T-helper 2 cell (primary cell): ENCODE results near the gene NPFF.

Source experiments
- DNase-seq, 5 experiments: peaks; one replicate each; pipeline versions ENCODE4 v3.0.0 to v3.0.0-alpha.2; 2012 to 2022

Gene NPFF

DNA sequence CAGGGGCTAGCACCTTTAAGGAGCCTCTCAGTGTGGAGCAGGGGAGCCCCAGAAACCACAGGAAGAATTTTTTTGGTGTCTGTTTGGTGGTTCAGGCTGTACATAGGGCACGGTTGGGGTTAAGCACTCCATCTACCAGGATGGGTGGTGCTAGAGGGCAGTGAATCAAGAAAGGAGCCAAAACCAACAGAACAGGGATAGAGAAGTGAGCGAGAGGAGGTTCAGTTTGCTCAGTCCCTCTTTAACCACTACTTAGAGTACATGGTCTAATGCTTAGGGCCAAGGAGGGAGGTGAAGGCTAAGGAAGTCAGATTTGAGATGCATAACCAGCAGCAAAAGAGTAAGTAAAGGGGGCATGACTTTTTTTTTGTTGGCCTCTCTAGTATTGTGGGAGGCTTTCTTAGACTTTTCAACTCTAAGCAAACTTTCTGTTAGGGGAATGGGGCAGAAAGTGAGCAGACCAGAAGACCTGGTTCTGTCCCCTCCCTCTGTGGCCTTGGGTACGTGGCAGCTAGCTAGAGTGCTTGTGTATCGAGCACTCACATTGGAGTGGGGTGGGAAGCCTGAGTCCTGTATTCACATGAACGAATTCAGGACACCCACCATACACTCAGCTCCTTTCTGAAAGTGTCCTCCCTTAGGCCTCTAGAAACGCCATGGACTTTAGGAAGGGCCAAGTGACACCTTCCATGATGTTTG is 6.6 kb upstream of the NPFF start:
- no peak for DNase-seq

DNA sequence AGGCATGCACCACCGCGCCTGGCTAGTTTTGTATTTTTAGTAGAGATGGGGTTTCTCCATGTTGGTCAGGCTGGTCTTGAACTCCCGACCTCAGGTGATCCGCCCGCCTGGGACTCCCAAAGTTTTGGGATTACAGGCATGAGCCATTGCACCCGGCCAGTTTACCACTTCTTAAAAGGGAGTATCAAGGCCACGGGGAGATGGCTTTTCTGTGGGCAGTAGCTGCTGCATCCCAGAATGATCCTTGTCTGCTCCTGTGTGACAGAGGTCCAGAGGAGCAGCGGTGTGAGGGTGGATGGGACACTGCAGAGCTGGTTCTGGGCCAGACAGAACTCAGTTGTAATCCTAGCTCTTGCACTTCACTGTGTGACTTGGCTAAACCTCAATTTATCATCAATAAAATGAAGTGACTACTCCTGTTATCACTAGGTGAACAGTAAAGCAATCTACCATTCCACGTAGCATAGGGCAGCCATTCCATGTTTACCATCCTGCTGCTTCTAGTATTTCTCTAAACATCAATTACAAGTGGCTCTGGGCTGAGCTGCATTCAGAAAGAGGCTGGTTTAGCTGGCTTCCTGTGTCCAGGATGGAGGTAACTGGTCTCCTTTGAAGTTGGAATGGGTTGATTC is 3.0 kb upstream of the NPFF start:
- DNase-seq, result no peak

DNA sequence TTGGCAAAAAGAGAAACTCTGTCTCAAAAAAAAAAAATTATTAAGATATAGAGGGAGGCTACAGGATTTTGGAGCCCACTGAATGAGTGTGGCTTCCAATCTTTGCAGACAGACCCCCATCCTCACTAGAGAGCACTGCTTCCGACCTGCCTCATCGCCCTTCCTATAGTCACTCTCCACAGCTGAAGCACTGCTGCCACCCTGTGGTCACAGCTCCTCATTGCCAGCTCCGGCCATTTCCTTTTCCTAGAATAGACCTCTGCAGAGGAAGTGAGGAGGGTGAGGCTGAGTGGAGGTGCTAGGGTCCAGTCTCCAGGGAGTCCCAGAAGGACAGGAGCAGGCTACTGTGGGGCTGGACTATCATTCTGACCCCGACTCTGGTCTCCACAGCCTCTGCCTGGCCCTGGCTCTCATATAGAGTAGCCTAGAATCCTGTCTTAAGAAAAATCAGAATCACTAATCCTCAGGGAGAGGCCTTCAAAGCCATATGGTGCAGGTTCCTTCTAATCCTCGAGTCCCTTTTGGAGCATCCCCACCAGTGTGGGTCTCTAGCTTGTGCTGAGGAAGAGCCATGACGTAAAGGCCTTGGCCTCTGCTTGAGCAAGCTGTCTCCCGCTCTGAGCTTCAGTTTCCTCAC is 1.4 kb upstream of the NPFF start:
- DNase-seq, result peak; percentile 41 to 75 (median 69)

DNA sequence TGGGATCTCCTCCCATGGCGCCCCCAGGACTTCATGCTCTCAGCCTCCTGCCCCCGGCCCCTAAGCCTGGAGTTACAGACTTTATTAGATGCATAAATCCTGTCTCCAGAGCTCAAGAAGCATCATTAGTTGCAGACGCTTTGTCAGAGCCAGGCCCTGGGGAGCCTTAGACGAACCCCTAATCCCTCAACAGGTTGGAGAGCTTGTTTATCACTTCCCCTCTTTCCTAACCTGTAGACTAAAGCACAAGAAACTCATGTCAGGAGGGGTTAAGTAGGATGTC is 260 bp upstream of the NPFF start:
- DNase-seq, result no peak

DNA sequence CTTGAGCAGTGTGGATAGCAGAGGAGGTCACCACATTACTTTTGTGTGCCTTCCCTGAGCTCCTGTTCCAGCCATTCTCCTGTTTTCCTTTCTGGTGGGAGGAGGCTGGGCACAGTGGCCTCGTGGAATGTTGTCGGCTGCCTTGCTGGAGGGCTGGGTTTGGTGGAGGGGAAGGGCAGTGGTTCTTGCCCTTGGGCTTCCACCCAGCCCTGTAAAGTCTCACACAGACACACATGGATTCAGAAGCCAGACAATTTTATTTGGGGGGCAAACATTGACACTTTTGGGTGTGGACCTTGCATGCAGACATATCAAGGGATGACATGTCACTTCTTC is 866 bp downstream of the NPFF start:
- DNase-seq, result no peak

DNA sequence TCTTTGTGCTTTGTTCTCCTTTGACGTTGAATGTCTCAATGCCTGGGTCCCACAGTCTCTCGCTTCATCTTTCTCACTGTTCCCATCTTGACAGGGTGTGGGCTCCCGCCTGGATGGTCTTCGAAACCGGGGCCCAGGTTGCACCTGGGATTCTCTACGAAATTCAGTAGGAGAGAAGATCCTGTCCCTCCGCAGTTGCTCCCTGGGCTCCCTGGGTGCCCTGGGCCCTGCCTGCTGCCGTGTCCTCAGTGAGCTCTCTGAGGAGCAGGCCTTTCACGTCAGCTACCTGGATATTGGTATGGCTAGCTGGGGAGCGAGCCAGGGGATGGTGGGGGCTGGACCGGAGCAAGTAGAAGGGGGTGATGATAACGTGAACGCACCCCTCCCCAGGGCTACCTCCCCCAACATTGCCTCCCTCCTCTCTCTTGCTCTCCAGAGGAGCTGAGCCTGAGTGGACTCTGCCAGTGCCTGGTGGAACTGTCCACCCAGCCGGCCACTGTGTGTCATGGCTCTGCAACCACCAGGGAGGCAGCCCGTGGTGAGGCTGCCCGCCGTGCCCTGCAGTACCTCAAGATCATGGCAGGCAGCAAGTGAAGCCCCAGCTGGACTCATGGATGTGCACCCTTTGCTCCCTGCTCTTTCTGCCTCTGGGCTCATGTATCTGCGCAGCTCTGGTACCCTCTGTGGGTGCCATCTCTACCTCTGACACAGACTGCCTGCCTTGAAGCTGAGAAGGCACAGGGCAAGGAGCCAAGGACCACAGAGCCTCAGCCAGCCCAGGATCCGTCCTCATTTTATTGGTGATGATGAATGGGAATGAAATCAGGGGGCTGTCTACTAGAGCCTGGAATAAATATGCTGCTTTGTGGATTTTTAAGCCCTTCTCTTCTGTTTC is 1.5 kb downstream of the NPFF start:
- DNase-seq, result no peak

DNA sequence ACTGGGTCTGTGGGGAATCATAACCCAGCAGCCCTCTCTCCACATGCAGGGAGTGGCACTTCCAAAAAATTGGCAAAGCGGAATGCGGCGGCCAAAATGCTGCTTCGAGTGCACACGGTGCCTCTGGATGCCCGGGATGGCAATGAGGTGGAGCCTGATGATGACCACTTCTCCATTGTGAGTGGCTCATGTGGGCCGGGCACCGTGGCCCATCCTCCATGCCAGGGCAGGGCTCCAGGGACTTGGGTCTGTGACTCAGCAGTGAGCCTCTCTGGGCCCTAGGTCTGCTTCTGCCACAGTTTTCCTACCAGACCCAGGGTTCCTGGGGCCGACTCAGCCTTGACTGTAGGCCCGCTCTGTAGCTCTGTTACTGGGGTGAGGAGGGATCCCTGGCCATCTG is 2.2 kb downstream of the NPFF start:
- DNase-seq, result no peak

DNA sequence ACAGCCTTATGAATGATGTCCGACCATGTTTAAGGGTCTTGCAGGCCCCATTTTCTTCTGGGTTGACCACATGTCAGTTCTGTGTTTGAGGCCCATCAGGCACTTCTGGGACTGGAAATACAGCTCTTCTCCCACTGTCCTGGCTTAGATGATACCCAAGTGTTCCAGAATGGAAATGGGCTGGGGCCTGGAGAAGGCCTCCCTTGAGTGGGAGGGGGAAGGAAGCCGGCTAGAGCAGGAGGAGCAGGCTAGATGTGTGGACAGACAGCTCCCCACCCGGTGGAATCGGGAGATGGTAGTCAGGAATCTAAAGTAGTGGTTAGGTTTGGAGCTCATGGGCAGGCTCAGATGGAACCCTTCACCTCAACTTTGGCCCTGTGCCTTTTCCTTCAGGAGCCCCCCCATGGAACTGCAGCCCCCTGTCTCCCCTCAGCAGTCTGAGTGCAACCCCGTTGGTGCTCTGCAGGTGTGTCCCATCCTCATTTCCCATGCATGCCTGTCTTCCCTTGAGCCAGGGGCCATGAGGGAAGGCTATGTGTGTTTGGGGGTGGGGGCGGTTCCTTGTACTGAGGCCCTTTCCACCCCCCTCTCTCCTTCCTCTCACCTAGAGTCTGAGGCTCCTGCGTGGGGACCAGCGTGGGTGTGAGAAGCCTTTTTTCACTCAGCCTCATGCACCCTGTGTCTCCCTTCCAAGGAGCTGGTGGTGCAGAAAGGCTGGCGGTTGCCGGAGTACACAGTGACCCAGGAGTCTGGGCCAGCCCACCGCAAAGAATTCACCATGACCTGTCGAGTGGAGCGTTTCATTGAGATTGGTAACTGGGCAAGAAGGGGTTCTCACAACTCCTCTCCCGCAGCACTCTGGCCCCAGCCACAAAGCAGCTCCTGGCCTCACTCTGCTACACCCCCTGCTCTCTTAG is 3.0 kb downstream of the NPFF start:
- no peak for DNase-seq

DNA sequence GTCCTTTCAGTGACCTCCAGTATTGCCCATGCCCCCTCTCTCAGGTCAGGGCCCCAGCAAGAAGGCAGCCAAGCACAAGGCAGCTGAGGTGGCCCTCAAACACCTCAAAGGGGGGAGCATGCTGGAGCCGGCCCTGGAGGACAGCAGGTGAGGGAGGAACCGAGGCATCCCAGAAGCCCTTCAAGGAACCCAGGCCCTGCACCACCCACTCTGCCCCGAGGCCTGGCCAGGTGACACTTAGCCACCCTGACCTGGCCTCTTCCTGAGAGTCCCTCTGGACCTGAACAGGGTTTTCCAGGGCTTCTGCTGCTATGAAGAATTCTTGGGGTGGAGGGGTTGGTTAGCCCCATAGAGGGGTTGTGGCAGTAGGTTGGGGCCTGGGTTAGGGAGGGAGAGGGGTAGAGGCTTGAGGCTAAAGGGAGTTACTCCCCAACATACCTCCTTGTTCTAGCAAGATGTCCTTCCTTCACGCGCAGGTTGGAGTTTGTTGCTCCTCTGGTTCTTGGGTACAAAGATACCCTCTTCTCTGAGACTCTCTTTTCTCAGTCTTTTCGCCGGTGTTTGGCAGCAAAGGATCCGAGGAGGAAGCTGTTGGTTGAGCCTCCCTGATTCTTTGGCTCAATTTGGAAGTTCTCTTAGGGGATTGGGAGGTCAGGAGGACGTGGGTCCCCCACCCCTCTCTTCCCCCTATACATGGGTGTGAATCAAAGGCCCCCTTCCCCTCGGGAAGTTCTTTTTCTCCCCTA is 4.1 kb downstream of the NPFF start:
- DNase-seq, result no peak

DNA sequence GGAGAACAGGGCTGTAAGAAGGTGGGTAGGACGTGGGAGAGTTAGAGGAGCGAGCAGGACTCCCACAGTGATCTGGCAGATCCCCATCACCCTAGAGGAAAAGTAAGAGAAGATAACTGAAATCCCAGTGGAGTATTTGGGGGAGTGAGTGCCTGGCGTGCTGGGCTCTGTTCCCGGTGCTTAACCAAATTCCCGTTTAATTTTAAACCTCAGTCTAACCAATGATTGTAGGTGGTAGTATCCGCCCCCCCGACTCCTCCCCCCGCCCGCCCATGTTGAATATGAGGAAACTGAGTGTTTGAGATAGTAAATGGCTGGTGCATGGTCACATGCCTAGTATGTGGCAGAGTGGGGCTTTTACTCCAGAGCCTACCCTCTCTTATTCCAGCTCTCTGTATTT is 5.0 kb downstream of the NPFF start:
- DNase-seq, result no peak

DNA sequence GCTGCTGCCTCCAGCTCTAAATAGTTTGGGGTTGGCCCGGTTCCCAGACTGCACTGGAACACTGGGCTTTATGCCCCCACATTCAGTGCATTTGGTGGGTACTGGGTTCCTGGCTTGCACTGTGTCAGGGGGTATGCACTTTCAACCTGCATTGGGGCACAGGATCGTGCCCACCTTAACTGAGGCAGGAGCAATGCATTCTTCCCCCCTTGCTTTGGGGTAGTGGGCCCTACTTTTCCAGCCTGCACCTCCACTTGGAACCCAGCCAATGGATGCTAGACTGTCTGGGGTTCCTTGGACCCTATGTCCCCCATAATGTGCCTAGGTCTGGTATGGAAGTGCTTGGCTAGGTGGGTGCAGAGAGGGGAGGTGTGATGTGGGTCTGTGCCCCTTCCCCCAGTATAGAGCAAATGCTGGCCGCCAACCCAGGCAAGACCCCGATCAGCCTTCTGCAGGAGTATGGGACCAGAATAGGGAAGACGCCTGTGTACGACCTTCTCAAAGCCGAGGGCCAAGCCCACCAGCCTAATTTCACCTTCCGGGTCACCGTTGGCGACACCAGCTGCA is 5.6 kb downstream of the NPFF start:
- no peak for DNase-seq

DNA sequence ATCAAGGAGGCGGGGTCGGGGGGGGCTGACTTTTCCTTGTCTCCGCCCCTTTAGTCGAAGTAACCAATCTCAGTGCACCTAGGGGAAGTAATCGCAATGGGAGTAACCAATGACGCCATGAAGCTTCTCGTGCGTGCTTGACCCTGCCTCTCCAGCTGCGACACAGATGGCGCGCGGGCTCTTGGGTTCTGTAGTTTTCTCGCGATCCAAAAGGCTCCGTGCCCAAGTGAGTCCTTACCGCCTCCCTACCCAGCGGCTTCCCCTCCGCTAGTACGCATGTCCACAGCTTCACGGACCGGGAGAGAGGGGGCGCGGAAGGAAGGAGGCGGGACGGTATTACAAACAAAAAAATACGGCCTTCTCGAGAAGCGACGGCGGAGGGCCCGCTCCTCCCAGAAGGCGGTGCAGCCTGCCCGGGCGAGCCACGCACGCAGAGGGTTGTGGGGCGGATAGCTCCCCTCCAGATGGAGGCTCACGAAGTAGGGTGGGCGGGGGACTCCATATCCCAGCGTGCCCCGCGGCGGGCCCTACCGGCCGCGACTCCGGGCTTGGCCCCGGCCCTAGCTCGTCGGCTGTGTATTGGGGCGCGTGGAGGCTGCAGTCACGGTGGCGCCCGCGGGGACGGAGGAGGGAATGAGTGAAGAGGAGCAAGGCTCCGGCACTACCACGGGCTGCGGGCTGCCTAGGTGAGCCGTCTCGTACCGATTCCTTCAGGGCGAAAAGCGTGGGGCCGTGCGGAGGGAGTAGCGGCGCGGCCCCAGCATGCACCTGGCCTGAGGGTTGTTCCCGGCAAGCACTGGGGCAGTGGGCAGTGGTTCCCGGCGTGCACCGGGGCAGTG is 6.3 kb downstream of the NPFF start, which contains the start of gene TARBP2:
Gene TARBP2, plus strand, starts transcription at position 508 of the 839 bp plus-strand sequence. Its CDS starts 126 bp downstream, at position 634.
- DNase-seq, result peak; percentile 90 to 99 (median 97)

DNA sequence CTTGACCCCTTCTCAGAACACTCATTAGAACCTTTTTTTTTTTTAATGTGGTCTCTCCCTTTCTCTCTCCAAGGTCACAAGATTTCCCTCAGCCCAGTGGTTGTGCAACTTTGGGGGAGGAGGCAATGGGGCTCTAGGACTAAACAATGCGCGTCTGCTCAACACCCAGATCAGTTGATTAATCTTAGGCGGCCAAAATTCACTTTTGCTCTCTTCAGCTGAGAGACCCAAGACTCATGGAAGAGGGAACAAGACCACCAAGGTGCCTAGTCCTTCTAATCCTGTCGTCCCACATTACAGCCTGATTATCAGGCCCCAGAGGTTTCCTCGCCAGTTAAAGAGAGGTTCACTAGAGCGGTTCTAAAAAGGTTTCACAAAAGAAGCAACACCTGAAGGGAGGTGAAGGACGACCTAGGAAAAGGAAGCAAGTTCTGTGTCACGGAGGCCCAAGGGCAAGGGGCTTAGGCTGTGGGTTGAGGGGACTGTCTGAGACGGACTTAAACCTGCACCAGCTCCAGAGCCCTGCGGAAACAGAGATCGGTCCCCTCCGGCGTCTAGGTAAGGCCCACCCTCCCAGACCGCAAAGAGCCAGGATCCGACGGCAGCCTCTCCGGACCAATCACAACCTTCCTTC is 7.0 kb downstream of the NPFF start:
- peak in 2 of 5 experiments; percentile 31 to 55 for DNase-seq

DNA sequence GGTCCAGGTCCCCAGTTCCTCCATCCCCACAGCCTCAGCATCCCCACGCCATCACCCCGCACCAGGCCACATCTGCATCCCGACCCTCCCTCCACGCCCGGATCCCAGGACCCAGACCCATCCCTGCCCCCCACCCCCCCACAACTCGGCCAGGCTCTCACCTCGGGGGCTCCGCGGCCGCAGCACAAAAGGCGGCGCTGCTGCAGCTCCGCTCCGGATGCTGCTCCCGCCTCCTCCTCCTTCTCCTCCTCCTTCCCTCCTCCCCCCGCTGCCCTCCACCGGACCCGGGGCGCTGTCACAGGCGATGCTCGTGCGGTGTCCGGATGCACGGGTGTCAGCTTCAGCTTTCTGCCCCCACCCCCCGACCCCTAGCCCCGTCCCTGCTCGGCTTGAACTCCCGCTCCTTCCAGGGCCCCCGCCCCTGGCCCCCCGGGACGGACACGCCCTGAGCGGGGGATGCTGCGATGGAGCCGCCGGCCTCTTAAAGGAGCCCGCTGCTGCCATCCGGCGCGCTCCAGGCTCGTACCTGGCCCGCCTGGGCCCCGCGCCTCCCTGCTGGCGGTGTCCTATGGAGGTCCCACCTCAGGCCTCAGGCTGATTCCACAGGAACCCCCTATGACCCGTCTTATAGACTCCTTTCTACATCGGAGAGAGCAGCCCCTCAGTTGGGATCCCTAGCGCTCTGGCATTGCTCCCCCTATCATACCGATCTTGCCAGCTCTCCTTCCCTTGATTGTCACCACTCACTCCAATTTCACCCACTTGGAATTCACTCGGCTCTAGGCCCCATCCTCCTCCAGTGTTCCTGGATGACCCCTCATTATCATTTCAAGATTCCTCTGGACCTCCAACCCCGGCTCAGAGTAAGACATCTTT is 7.8 kb downstream of the NPFF start, which contains the start of gene MAP3K12:
Gene MAP3K12, minus strand, starts transcription at position 193 of the 876 bp plus-strand sequence. CDS start 12,067 bp downstream, outside the sequence.
- peak; percentile 23 to 73 (median 49) for DNase-seq

DNA sequence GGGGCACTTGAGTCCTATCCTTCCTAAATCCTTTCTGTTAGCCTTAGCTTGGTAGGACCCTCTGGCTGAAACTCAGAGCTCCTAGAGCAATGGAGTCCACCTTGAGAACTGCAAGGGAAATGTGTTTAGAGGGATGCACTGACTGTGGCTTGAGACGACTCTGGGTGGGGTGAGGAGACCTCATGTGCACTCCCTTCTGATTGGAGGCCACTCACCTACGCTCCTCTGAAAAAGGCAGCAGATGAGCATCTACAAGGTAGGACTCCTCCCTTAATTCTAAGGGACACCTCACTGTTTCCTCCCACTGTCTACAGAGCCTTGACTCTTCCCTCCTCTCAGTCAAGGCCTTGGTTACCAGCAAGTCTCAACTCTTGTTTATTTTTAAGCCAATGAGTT is 9.1 kb downstream of the NPFF start:
- DNase-seq, result peak in 1 of 5 experiments; percentile 40

DNA sequence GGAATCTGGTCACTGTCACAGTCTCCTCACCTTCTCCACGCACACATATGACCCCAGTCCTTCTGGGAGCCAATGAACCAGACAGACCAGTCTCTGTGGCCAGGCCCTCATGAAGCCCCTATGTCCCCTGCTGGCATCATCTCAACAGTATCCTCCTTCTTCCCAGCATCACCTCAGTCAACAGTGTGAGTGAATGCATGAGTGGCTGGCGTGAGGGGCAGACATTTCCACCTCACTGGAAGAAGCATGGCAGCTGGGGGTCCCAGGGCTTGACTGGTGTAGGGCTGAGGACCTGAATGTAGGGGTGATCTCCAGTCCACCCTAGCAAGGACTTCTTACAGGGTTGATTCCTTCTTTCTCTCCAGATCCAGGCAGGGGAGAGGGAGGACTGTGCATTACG is 9.8 kb downstream of the NPFF start:
- DNase-seq, result no peak

DNA sequence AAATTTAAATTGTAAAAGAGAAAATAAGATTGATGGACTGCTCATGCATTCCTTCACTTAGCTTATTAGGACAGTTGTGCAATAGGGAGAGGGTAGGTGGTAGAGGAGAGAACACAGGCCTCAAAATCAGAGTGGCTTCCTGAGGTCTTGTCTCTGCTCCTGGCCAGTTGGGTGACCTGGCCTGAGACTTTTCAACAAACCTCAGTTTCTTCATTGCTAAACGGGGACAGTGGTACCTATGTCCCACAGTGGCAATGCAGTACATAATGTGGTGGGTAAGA is 10.6 kb downstream of the NPFF start:
- no peak for DNase-seq

DNA sequence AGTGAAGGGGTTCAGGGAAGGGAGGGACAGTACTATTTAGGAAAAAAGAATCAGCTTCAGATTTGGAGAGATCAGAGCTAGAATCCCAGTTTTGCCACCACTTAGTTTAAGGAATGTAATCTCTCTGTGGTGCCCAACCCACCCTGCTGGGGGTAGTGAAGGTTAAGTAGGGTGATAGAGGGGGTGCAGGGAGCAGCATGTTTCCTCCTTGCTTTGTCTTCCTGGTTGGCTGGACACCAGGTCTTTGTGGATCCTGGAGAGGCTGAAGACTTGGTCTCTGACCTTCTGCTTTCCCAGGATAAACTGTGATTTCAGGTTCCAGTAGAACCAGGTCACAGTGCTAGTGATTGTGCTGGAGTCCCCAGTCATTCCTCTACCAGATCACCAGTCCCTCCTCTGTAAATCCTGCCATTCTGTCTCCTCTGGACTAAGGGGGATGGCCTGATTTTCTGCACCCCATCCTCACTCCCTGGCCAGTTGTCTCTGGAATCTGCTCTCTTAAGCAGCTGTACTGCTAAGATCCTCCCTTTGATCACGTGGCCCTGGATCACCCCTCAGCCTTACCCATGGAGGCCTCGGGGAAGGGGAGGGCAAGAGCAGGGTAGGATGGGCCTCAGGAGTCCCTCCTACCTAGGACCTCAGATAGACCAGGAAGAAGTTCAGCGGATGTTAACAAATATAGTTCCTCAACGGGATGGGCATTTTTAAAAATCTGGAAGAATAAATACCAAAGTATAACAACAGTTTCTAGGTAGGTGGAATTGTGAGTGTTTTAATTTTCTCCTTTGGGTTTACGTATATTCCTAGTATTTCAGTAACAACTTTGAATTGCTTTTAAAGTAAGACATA is 11.2 kb downstream of the NPFF start:
- no peak for DNase-seq
